ENCODE data around the gene PCDHB3. TPM values are rescaled to one million over a fixed set of nuclear protein-coding genes. Genes with fewer than 3 reads are reported as not detected.
"Not testable (repeated sequence)": the region's sequence is repeated elsewhere in the genome, so short reads cannot be mapped to it uniquely, and the experiment has no call there.

PCDHB3 gene
- total RNA-seq, 4 donors from 2014 or later, result 0.78 to 2.3 (median 2.0) TPM

DNA sequence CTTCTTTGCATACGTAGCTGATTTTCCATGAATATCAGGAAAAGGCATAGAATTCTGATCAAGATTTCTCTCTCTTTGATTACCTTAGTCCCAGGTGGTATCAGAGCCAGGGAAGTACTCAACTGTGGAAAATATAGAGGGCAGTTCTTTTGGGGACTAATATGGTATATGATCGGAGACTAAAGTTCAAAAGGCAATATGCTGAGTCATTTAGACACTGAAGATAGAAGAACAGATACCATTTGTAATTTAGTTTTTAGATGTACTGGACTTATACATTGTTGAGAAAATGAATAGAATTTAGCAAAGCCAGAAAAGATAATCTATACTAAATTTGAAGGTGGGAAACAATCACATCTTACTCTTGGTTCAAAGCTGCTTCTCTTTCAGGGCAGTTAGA lies 5.1 kb downstream of the PCDHB3 start:
- Histone ChIP-seq H3K27ac (no peak overlapping the region), H3K9me3 (peaks cover 0 to 59% (median 0%) of the 10 kb centered on the region in 3 donors), H3K4me3 (no peak overlapping the region), H3K36me3 (no peaks in the 10 kb centered on the region), H3K4me1 (no peaks in the 10 kb centered on the region), H3K27me3 (peaks cover 30% of the 10 kb centered on the region)
- WGBS, 2 donors (ENCODE audit: low coverage in 1 of 2), result 56 to 100% methylated on average over 2 of the region's 2 CpGs
- no peak for TF ChIP-seq POLR2AphosphoS5 (IDR thresholded peaks at IDR 0.05)
- TF ChIP-seq, protein P1, sequence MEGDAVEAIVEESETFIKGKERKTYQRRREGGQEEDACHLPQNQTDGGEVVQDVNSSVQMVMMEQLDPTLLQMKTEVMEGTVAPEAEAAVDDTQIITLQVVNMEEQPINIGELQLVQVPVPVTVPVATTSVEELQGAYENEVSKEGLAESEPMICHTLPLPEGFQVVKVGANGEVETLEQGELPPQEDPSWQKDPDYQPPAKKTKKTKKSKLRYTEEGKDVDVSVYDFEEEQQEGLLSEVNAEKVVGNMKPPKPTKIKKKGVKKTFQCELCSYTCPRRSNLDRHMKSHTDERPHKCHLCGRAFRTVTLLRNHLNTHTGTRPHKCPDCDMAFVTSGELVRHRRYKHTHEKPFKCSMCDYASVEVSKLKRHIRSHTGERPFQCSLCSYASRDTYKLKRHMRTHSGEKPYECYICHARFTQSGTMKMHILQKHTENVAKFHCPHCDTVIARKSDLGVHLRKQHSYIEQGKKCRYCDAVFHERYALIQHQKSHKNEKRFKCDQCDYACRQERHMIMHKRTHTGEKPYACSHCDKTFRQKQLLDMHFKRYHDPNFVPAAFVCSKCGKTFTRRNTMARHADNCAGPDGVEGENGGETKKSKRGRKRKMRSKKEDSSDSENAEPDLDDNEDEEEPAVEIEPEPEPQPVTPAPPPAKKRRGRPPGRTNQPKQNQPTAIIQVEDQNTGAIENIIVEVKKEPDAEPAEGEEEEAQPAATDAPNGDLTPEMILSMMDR (IDR thresholded peaks at IDR 0.05), result no peak
- TF ChIP-seq POLR2A (IDR thresholded peaks at IDR 0.05), result no peak
- TF ChIP-seq EP300 (IDR thresholded peaks at IDR 0.05), result no peak
- no peak for ATAC-seq

DNA sequence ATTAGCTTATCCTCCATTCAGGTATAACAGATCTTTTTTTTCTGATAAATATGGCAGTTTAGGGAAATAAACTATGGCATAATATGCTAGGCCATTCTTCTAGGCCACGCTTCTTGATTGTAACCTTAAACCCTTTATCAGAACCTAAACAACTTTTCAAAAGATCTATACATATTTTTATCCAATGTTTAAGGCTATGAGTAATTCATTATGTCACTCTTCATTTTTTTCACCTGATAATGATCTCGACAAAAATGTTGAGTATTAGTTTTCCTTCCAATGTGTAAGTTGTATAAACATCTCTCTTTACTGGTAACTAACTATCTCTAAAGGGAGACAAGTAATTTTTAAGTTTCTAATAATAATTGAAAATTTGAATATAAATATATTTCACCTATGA lies 19.0 kb downstream of the PCDHB3 start:
- H3K27ac ChIP-seq, result no peak overlapping the region
- no peak for TF ChIP-seq POLR2A (IDR thresholded peaks at IDR 0.05)
- TF ChIP-seq, protein P1 (IDR thresholded peaks at IDR 0.05), result no peak
- no peak for TF ChIP-seq POLR2AphosphoS5 (IDR thresholded peaks at IDR 0.05)
- no peak for TF ChIP-seq EP300 (IDR thresholded peaks at IDR 0.05)
- H3K4me1 ChIP-seq, result no peaks in the 10 kb centered on the region
- H3K4me3 ChIP-seq, result no peak overlapping the region
- H3K36me3 ChIP-seq, result peaks cover 0 to 5% of the 10 kb centered on the region in 2 donors
- H3K27me3 ChIP-seq, result peaks cover 29% of the 10 kb centered on the region
- ATAC-seq, result no peak
- peaks cover 0 to 57% (median 1%) of the 10 kb centered on the region in 3 donors for H3K9me3 ChIP-seq
- 38 to 42% methylated on average over 2 of the region's 2 CpGs for WGBS, 2 donors (ENCODE audit: low coverage in 1 of 2)

DNA sequence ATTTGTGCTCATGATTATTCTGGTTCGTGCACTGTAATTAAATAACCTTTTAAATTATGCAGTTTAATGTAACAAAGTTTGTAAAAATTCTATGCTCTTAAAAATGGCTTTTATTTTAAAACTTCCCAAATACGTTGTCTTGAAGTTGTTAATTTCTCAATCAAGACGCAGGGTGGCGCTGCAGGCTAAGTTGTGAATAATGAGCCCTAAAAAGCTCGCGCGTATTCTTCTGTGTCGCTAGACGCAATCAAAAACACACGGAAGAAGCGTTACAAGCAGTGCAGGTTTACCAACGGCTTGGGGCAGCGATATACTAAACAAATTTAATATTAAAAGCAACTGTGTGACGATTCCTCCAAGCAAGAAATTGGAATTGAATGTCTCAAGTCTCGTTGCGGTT lies 21.3 kb downstream of the PCDHB3 start, which contains the start of gene PCDHB4:
Gene PCDHB4 (plus strand): TSS at position 256 of the 400 bp plus-strand sequence. CDS start 181 bp downstream, outside the sequence.
- TF ChIP-seq, protein P1 (IDR thresholded peaks at IDR 0.05), result peak in 2 of 4 experiments; percentile 33 to 36
- TF ChIP-seq POLR2AphosphoS5 (IDR thresholded peaks at IDR 0.05), result no peak
- 7 to 18% methylated on average over 4 to 16 of the region's 16 CpGs for WGBS, 2 donors (ENCODE audit: low coverage in 1 of 2)
- ATAC-seq, result no peak
- peaks cover 0 to 44% (median 1%) of the 10 kb centered on the region in 3 donors for H3K9me3 ChIP-seq
- peak within 1 kb of the TSS in 1 of 4 donors; percentile 20 for H3K27ac ChIP-seq
- H3K27me3 ChIP-seq, result peaks cover 36% of the 10 kb centered on the region
- peak within 1 kb of the TSS in 1 of 2 donors; percentile 45 for H3K4me3 ChIP-seq
- no peaks in the 10 kb centered on the region for H3K4me1 ChIP-seq
- peaks cover 0 to 5% of the 10 kb centered on the region in 2 donors for H3K36me3 ChIP-seq

DNA sequence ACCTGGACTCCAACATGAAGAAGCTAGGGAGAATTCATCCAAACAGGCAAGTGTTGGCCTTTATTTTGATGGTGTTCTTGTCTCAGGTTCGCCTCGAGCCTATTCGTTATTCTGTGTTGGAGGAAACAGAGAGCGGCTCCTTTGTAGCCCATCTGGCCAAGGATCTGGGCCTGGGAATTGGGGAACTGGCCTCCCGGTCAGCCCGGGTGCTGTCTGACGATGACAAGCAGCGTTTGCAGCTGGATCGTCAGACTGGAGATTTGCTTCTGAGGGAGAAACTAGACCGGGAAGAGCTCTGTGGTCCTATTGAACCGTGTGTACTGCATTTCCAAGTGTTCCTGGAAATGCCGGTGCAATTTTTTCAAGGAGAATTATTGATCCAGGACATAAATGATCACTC lies 21.7 kb downstream of the PCDHB3 start:
- H3K4me3 ChIP-seq, result peak overlapping the region in 1 of 2 donors; percentile 45
- 75% methylated on average over 3 of the region's 12 CpGs; no CpG with 5 or more reads in 1 of the 2 donors for WGBS, 2 donors (ENCODE audit: low coverage in 1 of 2)
- H3K27ac ChIP-seq, result peak overlapping the region in 1 of 4 donors; percentile 20

DNA sequence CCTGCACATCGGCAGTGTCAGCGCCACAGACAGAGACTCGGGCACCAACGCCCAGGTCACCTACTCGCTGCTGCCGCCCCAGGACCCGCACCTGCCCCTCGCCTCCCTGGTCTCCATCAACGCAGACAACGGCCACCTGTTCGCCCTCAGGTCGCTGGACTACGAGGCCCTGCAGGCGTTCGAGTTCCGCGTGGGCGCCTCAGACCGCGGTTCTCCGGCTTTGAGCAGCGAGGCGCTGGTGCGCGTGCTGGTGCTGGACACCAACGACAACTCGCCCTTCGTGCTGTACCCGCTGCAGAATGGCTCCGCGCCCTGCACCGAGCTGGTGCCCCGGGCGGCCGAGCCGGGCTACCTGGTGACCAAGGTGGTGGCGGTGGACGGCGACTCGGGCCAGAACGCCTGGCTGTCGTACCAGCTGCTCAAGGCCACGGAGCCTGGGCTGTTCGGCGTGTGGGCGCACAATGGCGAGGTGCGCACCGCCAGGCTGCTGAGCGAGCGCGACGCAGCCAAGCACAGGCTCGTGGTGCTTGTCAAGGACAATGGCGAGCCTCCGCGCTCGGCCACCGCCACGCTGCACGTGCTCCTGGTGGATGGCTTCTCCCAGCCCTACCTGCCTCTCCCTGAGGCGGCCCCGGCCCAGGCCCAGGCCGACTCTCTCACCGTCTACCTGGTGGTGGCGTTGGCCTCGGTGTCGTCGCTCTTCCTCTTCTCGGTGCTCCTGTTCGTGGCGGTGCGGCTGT lies 23.3 kb downstream of the PCDHB3 start:
- not testable (repeated sequence) for H3K36me3 ChIP-seq, H3K4me3 ChIP-seq, H3K27ac ChIP-seq, H3K4me1 ChIP-seq, ATAC-seq
- WGBS, 2 donors (ENCODE audit: low coverage in 1 of 2), result 60% methylated on average over 1 of the region's 73 CpGs; no CpG with 5 or more reads in 1 of the 2 donors
- Histone ChIP-seq H3K9me3 (peaks cover 0 to 49% (median 1%) of the 10 kb centered on the region in 3 donors), H3K27me3 (peaks cover 36% of the 10 kb centered on the region)

More for the DNA sequence above, 21.7 kb downstream of the PCDHB3 start:
- H3K36me3 ChIP-seq, result peaks cover 0 to 5% of the 10 kb centered on the region in 2 donors
- H3K9me3 ChIP-seq, result peaks cover 0 to 44% (median 1%) of the 10 kb centered on the region in 3 donors
- TF ChIP-seq, protein P1 (IDR thresholded peaks at IDR 0.05), result no peak
- TF ChIP-seq POLR2A (IDR thresholded peaks at IDR 0.05) (no peak), POLR2AphosphoS5 (IDR thresholded peaks at IDR 0.05) (no peak)
- peaks cover 36% of the 10 kb centered on the region for H3K27me3 ChIP-seq
- no peaks in the 10 kb centered on the region for H3K4me1 ChIP-seq
- no peak for ATAC-seq

Measured in gastroesophageal sphincter (tissue), 4 donors.